ENCODE data around the gene SIAE. TPM values are rescaled to one million over a fixed set of nuclear protein-coding genes. Genes with fewer than 3 reads are reported as not detected.

SIAE gene
- 11.2 and 18.4 TPM in 2 replicates for total RNA-seq

DNA sequence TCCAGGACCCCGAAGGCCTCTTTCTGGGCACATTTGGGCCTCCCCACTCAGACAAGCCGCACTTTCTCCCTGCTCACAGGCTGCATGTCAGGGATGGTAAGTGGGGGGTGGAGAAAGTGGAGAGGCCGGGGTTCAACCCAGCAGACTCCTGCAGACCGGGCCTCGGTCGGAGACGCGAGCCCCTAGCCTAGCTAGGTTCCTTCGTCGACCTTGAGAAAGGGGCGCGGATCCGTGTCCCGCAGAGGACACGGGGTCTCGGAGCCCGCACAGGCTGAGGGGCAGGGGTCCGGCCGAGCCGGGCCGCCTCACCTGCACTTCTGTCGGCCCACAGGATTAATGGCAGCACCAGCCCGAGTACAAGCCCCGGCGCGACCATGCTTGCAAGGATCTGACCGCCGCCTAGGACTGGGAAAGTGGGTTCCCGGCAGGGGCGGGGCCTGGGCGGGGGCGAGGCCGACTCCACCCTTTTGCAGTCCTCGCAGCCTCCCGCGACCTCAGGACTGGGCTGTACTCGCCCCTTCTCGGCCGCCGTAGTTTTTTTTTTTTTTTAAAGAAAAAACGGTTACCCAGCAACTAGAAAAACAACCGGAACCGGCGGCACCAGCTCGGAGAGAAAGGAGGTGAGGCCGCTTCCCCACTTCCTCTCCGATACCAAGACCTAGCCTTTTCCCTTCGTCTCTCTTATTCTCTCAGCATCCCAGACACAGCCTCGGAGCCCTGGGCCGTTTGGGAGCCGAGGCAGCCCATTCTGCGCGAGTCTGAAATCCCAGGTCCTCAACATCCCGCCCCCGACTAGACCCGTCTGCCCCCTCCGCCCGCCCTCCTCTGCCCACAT lies at the start of gene SIAE, which contains the start of gene SPA17:
Gene SIAE, minus strand, starts transcription at position 407 of the 835 bp plus-strand sequence. Its CDS starts 31 bp downstream, at position 376.
Gene SPA17, plus strand, starts transcription at position 572 of the 835 bp plus-strand sequence. CDS start 1,361 bp downstream, outside the sequence.

GRCh38 chr11:124622531-124623451 lies 50.7 kb downstream of the SIAE start, which contains the start of gene TBRG1:
Gene TBRG1, plus strand, starts transcription at chr11:124622864. Its CDS starts 220 bp downstream, at chr11:124623084.

DNA sequence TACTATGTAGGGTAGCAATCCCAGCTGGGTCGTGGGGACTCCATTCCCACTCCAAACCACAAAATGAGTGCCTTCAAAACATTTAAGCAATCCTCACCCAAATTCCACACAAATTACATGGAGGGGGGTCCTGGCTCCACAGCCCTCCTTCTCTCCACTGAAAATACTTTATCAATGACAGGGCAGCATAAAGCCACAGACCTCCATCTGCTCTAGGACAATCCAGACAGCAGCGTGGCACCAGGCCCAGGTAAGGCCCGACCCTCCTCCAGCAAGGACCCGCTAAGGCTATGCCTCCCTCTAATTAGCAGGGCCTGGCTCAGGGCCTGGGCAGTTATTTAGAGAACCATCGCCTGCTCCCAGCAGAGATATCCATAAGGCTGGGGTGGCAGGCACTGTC lies 62.5 kb downstream of the SIAE start, which contains the start of gene PANX3:
Gene PANX3, plus strand, starts transcription at position 365 of the 400 bp plus-strand sequence. CDS start 129 bp downstream, outside the sequence.

Other genes with a start within 250 kb of the SIAE start
- not detected in 2 replicates for gene OR8B4, start 248.9 kb downstream of the SIAE start, total RNA-seq
- gene OR8B8, start 228.0 kb downstream of the SIAE start, total RNA-seq: not detected in 2 replicates
- not detected in 2 replicates for gene OR8B12, start 130.1 kb downstream of the SIAE start, total RNA-seq
- gene OR8A1, start 103.7 kb downstream of the SIAE start, total RNA-seq: not detected in 2 replicates
- not detected in 2 replicates for gene PANX3, start 62.3 kb downstream of the SIAE start, total RNA-seq
- gene TBRG1, start 50.9 kb downstream of the SIAE start, total RNA-seq: 9.7 and 17.3 TPM in 2 replicates
- 4.0 and 4.3 TPM in 2 replicates for gene SPA17, start 165 bp upstream of the SIAE start, total RNA-seq
- 0.31 and 0.81 TPM in 2 replicates for gene NRGN, start 66.2 kb upstream of the SIAE start, total RNA-seq
- gene VSIG2, start 78.5 kb upstream of the SIAE start, total RNA-seq: 0.44 and 1.1 TPM in 2 replicates
- 70.3 and 74.5 TPM in 2 replicates for gene ESAM, start 88.6 kb upstream of the SIAE start, total RNA-seq
- 5.0 and 9.3 TPM in 2 replicates for gene MSANTD2, start 126.7 kb upstream of the SIAE start, total RNA-seq
- 3.7 and 9.2 TPM in 2 replicates for gene ROBO3, start 191.7 kb upstream of the SIAE start, total RNA-seq
- gene ROBO4, start 224.1 kb upstream of the SIAE start, total RNA-seq: 204 and 396 TPM in 2 replicates
- 1.2 TPM in 1 of 2 replicates, not detected in the other for gene HEPN1, start 245.5 kb upstream of the SIAE start, total RNA-seq